NAMALWA (cell line): ENCODE results near the gene ARL13A.
"Not testable (repeated sequence)": the region's sequence is repeated elsewhere in the genome, so short reads cannot be mapped to it uniquely, and the experiment has no call there.

Source experiments
- DNase-seq: peaks from one replicate; pipeline ENCODE4 v3.0.0-alpha.2; 2015; ENCODE audit warnings: low spot score

Gene ARL13A

GRCh38 chrX:100990139-100990538 is 20.6 kb downstream of the ARL13A start:
- no peak for DNase-seq

- DNase-seq, result no peak
Measured at GRCh38 chrX:100994352-100995281, 25.1 kb downstream of the ARL13A start.

- DNase-seq, result no peak
Measured at GRCh38 chrX:100995469-100995868, 26.0 kb downstream of the ARL13A start.

GRCh38 chrX:100999451-100999850 is 29.9 kb downstream of the ARL13A start:
- no peak for DNase-seq

- no peak for DNase-seq
Measured at GRCh38 chrX:101009090-101009489, 39.6 kb downstream of the ARL13A start.

- not testable (repeated sequence) for DNase-seq
Measured at GRCh38 chrX:101012031-101012430, 42.5 kb downstream of the ARL13A start.

- no peak for DNase-seq
Measured at GRCh38 chrX:101022020-101022419, 52.5 kb downstream of the ARL13A start.

GRCh38 chrX:101025126-101025525 is 55.6 kb downstream of the ARL13A start:
- DNase-seq, result no peak

GRCh38 chrX:101028562-101028961 is 59.1 kb downstream of the ARL13A start:
- DNase-seq, result no peak

GRCh38 chrX:101029665-101030064 is 60.2 kb downstream of the ARL13A start:
- no peak for DNase-seq

- no peak for DNase-seq
Measured at GRCh38 chrX:101037231-101037630, 67.7 kb downstream of the ARL13A start.

GRCh38 chrX:101040197-101040596 is 70.7 kb downstream of the ARL13A start:
- no peak for DNase-seq
